GM12891 (cell line): Measurements from ENCODE around the gene PPID.

ENCODE experiments used
- POLR2A ChIP-seq: IDR thresholded peaks from 2 replicates; pipeline ENCODE4 v1.6.1; 2011; ENCODE audit warnings: low read depth, low read length, control low read depth
- POLR2AphosphoS5 ChIP-seq: IDR thresholded peaks from 2 replicates; pipeline ENCODE4 v1.6.1; 2011; ENCODE audit warnings: low read depth, low read length, control low read depth
- TAF1 ChIP-seq: IDR thresholded peaks from 2 replicates; pipeline ENCODE4 v1.6.1; 2011; ENCODE audit warnings: low read depth, low read length, control low read depth

DNA sequence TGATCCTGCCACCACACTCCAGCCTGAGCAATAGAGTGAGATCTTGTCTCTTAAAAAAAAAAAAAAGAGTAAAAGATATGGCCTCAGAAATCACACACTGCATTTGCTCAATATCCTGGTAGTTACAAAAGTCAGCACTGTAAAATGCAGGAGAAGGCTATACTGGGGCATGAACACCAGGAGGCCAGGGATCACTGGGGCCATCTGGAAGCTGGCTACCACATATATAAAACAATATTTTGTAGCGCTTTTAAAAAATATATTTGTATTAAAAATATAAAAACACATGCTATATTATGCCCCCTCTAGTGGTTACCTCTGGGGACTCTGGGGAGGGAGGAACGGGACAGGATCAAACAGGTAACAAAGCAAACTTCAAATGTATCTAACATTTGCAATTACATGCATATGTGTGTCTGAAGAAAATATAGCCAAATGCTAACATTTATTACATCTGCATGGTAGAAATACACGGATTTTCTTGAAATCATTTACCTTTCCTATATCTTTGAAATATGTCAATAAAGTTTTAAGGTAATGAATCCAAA lies 55.5 kb downstream of the PPID start:
- TF ChIP-seq POLR2A (no peak), TAF1 (no peak), POLR2AphosphoS5 (no peak)
